HG03439 (cell line): ENCODE results near the gene PIK3R2.
A peak's percentile ranks its signal among the peaks of the same experiment; 100 is the strongest.

ENCODE experiments used
- ATAC-seq: cut with Tn5 transposase; IDR thresholded peaks from one replicate; pipeline ENCODE4 v1.9.1; 2021; ENCODE audit warnings: mild to moderate bottlenecking, moderate library complexity; ENCODE audit not compliant: unreplicated experiment

Gene PIK3R2

DNA sequence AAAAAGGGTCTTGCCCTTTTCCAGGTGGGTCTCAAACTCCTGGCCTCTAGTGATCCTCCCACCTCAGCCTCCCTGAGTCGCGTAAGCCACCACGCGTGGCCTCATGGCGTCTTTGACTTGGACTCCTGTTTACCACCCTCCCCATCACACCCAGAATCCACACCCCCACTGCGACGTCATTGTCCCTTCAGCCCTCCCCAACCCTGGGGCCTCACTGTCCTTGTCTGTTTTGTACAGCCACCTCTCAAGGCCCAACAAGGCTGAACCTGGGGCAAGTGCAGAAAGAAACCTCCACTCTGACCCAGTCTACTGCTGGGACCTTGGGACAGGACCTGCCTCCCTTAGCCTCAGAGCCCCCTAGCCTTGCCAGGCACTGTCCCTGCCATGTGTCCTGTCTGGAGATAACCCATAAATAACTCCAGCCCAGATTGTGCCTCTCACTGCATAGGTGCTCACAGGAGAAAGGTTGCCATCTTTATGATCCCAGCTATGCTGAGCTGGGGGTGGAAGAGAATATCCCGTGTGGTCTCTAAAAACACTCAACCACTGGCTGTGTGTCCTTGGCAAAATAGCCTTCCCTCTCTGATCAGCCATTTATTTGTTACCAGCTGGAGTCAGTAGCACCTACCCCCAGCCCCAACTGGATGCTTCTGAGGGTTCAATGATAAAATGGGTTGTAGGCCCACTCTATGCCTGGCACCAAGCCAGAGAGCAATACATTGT, 18.8 kb downstream of the PIK3R2 start:
- ATAC-seq, result no peak

DNA sequence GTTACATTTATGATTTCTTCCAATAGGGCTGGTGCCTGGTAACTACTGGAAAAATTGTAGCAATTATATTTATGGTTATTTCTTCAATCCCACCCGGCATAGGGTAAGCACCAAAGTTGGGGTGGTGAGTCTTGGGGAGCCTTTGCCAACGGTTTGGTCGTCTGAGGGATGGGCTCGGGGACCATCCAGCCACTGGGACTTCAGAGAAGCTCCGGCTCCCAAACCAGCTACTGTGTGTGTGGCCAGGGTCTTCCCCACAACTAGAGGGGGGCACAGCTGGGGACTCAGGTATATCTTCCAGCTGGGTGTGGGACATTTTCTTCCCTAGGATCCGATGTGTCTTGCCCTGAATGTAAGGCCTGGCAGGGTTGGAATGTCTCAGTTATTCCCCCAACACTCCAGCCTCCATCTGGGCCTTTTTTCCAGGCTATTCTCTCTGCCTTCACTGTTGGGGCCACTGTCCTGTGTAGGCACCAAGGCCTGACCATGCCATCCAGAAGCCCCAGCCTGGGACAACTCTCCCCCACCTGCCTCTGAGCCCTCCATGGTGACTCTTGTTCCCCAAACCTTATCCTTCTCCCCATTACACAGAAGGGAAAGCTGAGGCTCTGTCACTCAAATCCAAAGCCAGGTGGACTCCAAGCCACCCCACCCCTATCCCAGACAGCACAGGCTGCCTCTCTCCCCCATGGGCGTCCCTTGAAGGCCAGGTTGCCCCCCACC, 19.5 kb downstream of the PIK3R2 start:
- no peak for ATAC-seq

- ATAC-seq, result no peak
Observed at GRCh38 chr19:18173054-18173571, 20.1 kb downstream of the PIK3R2 start.

DNA sequence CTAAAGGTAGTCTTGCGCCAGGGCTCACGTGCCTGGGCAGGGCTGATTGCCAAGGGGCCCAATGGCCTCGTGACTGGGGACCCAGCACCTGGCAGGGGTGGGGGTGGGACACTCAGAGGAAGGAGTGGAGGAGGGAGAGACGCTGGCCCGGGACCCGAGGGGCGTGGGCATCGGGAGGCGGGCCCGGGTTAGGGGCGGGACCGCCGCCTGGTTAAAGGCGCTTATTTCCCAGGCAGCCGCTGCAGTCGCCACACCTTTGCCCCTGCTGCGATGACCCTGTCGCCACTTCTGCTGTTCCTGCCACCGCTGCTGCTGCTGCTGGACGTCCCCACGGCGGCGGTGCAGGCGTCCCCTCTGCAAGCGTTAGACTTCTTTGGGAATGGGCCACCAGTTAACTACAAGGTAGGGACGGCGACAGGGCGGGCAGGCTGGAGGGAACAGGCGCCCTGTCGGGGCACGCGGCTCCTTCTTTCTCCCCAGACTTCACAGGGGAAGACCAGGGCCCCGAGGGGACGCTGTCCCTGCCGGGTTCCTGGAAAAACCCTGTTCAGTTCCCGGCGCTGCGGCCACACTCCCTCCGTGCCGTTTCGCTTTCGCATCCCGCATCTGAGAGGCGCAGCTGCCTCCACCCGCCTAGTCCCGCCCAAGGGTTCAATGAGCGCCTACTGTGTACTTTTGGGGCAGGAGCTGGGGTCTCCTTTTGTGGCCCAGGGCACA, 20.8 kb downstream of the PIK3R2 start, which contains the start of gene IFI30:
IFI30 (plus strand) TSS at position 242 of the 717 bp plus-strand sequence; CDS start at position 271, 29 bp downstream.
- peak; percentile 46 for ATAC-seq

DNA sequence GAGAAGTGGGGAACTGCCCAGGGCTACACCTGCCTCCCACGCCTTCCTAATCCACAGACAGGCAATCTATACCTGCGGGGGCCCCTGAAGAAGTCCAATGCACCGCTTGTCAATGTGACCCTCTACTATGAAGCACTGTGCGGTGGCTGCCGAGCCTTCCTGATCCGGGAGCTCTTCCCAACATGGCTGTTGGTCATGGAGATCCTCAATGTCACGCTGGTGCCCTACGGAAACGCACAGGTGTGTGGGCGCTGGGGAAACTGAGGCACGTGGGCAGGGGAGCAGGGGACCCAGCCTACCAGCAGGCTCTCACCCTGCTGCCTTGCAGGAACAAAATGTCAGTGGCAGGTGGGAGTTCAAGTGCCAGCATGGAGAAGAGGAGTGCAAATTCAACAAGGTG, 22.0 kb downstream of the PIK3R2 start:
- ATAC-seq, result no peak

DNA sequence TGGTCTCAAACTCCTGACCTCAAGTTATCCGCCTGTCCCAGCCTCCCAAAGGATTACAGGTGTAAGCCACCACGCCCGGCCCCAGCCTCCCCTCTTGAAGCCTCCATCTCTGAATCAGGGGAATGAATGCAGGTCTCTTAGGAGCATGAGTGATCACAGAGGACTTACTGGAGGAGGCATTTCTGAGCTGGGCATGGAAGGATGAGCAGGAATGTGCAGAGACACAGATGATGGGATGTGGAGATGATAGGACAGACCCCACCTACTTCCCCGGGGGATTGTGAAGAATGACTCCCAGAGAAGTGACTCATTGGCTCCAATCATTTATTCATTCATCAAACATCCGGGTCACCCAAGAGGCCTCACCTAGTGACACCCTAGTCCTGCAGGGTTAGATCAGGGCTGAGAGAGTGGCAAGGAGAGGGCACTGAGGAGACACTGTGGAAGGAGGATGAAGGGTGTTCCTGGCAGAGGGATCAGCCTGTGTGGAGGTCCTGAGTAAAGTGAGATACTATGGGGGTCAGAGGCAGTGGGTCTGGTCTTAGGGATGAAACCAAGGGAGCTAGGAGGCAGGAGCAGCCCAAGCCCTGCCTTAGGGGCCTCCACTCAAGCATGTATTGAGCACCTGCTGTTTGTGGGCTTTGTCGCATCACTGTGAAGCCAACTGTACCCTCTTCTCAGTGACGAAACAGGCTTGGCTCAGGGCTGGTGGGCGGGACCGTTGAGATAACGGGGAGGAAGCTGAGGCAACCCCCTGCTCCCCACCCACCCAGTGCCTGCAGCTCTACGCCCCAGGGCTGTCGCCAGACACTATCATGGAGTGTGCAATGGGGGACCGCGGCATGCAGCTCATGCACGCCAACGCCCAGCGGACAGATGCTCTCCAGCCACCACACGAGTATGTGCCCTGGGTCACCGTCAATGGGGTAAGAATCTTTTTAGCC, 23.7 kb downstream of the PIK3R2 start:
- no peak for ATAC-seq

GRCh38 chr19:18179957-18180356, 27.0 kb downstream of the PIK3R2 start:
- no peak for ATAC-seq

DNA sequence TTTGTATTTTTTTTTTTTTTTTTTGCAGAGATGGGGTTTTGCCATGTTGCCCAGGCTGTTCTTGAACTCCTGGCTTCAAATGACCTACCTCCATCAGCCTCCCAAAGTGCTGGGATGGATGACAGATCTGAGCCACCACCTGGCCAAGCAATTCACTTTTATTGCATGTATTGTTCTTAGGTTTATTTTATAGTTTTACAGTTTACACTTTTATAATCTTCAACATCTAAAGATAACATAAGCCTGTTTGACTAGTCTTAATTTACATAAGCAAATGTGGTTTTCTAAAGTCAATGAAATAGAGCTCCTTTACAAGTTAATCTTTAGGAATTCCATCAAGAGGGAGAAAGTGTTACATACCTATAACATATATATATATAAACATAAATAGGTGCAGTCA, 30.6 kb downstream of the PIK3R2 start:
- ATAC-seq, result no peak

- ATAC-seq, result no peak
Observed at GRCh38 chr19:18185538-18185937, 32.6 kb downstream of the PIK3R2 start.

DNA sequence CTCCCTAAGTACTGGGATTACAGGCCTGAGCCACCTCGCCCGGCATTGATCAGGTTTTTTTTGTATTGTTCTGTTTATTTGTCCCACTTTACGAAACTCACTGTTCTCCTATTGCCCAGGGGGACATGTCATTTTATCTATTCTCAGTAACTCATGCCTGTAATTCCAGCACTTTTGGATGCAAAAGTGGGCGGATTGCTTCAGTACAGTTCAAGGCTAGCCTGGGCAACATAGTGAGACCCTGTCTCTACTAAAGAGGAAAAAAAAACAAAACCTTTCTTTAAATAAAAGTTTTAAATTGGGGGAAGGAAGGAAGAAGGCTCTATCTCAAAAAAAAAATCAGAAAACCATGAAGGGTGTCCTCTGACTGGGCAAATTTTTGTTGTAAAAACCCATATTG, 37.3 kb downstream of the PIK3R2 start:
- ATAC-seq, result no peak

GRCh38 chr19:18191640-18192062, 38.7 kb downstream of the PIK3R2 start:
- ATAC-seq, result no peak

- ATAC-seq, result peak; percentile 83
Observed at GRCh38 chr19:18192673-18193387, 39.9 kb downstream of the PIK3R2 start, which contains the start of gene MPV17L2. Gene MPV17L2, plus strand, starts transcription at chr19:18193218. Its CDS starts 64 bp downstream, at chr19:18193282.

DNA sequence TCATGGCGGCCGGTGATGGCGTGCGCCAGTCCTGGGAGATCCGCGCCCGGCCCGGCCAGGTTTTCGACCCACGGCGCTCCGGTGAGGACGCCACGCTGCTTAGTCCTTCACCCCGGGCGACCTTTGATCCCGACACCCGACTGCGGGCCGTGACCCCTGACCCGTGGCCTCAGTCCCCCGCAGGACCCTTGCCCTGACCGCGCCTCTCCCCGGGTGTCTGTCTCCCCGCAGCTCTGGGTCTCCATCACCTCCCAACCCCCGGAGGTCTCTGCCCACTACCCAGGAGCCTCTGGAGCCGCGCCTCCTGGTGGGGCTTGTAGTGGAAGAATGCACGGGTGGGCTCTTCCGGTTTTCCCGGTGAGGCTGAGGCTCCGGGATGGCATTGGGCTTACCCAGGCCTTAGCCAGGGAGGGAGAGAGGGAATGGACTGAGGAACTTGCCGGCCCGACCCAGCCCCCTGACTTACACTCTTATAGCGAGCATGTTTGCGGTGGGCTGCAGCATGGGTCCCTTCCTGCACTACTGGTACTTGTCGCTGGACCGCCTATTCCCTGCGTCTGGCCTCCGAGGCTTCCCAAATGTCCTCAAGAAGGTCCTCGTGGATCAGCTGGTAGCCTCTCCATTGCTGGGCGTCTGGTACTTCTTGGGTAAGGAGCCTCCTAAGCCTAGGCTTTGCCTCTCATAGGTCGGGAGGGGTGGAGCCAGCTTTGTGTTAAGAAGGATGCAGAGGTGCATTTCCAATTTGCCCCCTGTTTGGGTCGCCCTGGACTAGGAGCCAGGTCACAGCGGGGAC, 40.6 kb downstream of the PIK3R2 start:
- peak; percentile 20 for ATAC-seq

- ATAC-seq, result no peak
Observed at GRCh38 chr19:18194181-18194530, 41.2 kb downstream of the PIK3R2 start.

GRCh38 chr19:18194554-18195238, 41.7 kb downstream of the PIK3R2 start:
- ATAC-seq, result no peak

GRCh38 chr19:18196511-18196845, 43.5 kb downstream of the PIK3R2 start:
- no peak for ATAC-seq

DNA sequence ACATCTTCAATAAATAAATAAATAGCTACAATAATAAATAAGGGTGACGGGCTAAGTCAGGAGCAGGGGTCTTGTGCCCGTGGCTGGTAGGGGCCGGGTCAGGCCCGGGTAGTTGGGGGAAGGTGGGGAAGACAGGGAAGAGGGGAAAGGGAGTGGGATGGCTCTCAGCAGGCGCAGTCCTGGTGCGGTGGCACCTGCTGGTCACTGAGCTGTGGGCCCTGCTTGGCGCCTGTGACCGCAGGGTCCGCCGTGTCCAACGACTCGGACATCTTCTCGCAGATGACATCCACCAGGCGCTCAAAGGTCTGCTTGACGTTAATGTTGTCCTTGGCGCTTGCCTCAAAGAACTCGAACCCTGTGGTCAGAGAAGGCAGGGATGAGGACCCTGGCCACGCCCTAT, 44.3 kb downstream of the PIK3R2 start:
- no peak for ATAC-seq

DNA sequence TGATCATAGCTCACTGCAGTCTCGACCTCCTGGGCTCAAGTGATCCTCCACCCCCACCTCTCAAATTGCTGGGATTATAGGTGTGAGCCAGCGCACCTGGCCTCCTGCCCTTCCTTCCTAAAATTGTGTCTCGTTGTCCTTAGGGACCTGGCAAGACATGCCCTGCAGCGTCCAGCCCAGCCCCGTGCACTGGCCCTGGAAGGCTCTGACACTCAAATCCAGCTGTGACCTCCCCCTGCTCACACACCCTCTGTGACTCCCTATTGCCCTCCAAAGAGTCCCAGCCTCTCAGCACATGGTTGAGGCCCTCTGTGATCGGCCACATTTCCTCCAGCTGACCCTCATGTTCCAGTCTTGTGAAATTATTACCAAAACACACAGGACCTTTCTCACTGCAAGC, 45.0 kb downstream of the PIK3R2 start:
- ATAC-seq, result no peak
